ENCODE results near the gene SFMBT2.

The SFMBT2 gene

DNA sequence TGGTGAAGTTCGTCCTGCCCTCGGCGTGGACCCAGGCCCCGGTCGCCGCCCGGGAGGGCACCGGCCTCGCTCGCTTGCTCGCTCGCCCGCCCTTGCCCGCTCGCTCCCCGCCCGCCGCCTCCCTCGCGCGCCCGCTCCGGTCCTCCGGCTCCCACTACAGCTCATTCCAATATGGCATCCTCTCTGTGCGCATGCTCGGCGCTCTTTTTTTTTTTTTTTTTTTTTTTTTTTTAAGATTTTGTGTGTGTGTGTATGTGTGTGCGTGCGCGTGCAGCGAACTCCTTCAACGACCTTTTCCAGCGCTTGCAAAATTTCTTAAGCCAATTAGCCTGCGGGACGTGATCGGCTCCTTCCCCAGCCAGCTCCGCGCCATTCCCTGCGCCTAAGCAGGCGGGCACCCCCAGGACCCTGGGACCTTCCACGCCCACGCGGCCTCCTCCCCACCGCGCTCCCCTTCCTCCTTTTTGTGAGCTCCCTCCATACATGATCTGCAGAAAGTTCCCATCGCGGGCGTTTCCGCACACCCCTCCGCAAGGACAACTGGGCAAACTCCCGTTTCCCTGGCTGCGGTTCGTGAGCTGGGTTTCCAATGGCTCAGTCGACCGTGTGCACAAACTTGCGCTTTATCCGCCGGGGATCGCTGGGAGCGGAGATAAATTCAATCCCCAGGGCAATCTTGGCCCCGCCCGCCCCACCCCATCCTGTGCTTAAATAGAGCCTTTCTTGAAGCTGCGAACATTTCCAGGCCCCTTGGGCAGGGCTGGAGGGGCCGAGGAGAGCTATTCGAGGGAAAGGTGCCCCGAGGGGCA lies at the start of gene SFMBT2:
Gene SFMBT2 (minus strand): TSS at position 173 of the 809 bp plus-strand sequence. CDS start 29,136 bp downstream, outside the sequence.
- peak; percentile 56 for DNase-seq (ENCODE audit: low read depth)

DNA sequence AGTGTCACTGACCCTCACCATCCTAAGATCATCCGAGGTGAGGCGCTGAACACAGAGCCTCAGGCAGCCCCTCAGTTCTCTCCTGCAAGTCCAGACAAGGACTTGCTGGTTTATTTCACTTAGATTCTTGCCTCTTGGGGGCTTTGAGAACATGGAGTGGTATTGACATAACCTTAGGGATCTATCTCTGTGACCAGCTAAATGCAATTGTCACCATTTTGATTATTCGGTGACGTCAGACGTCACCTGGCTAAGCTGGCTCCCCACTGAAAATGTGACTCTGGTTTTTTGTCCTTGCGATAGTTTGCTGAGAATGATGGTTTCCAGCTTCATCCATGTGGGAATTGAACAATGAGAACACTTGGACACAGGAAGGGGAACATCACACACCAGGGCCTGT lies 49.2 kb upstream of the SFMBT2 start:
- no peak for DNase-seq (ENCODE audit: low read depth)

DNA sequence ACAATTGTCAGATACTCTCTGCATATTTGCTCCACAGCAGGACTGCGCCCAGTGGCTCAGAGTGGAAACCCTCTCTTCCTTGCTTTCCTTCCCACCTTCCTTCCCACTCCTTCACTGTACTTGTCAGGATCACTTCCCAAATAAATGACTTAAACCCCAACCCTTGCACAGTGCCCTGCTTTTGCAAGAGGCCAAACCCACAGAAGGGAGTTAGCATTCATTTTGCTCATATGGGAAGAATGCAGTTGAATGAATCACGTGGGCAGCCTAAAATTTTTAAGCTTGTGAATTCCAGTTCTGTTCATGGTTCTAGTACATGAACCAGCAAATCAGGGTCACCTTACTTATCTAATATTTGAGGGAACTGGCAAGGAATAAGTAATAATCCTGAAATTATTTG lies 47.7 kb upstream of the SFMBT2 start:
- DNase-seq (ENCODE audit: low read depth), result no peak

DNA sequence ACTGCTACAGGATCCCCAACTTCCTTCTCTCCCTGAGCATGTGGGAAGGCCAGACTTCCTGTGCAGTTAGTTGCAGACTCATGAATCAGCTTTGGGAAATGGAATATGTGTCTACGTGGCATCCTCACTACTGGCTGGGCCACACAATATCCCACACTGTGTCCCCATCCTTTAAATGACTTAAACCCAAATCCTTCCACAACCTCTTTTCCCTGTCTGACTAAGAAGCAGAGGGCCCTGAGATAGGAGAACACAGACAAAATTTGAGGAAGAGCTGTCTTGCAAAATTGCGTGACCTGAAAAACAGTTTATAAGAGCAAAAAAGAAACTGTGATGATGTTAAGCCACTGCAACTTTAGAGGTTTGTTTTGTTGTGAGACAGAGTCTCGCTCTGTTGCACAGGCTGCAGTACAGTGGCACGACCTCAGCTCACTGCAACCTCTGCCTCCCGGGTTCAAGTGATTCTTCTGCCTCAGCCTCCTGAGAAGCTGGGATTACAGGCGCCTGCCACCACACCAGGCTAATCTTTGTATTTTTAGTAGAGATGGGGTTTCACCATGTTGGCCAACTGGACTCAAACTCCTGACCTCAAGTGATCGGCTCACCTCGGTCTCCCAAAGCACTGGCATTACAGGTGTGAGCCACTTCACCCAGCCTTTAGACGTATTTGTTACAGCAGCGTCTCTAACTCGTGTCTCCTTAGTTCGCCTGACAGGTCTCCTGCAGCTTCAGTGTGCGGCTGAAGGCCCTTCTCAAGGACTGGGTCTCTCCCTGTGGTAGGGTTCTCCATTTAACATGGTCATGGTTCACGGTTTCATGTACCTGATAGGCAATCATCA lies 46.9 kb upstream of the SFMBT2 start:
- DNase-seq (ENCODE audit: low read depth), result no peak

DNA sequence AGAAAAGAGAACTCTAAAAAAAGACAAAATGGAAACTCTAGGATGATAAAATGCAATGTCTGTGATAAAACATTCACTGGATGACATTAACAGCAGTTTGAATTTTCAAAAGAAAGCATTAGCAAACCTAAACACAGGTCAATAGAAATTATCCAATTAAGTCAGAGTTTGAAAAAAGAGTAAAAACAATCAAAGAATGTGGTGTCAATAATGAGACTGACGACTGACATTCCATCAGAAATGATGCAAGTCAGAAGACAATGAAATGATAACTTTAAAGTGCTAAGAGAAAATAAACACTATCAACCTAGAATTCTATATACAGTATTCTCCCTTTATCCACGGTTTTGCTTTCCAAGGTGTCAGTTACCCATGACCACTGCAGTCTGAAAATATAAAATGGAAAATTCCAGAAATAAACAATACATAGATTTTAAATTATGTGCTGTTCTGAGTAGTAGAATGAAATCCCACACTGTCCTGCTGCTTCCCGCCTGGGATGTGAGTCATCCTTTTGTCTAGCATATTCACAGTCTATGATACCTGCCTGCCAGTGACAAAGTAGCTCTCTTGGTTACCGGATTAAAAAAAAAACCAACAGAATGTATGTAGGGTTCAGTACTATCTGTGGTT lies 38.3 kb upstream of the SFMBT2 start:
- no peak for DNase-seq (ENCODE audit: low read depth)

DNA sequence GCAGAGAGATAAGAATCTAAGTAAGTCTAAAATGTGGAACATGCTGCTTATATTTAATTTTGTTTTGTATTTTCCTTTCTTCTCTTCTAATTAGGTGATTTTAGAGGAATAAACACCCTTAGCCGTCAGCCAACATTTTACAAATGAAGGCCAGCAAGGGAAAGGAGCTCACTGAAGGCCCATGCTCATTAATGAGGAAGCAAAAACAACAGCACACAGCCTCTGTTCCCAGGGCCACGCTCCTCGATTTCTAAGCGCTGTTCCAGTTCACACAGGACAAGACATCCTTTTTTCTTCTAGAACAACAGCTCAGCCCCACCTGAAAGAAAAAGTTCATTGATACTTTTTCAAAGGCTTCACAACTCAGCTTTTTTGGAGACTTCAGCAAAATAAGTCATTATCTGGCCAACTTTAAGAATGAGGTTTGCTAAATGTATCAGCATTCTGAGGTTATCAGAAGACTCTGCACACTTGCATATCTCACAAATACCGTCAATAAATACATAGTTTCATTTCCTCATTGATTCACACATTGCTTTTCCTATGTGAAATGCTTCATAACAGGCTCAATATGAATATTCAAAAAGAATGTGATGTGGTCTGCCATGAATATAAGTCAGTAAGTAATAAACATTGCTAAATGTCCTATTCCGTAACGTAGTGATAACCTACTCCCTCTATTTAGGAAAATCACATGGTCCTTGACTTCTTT lies 34.8 kb upstream of the SFMBT2 start:
- DNase-seq (ENCODE audit: low read depth), result no peak

DNA sequence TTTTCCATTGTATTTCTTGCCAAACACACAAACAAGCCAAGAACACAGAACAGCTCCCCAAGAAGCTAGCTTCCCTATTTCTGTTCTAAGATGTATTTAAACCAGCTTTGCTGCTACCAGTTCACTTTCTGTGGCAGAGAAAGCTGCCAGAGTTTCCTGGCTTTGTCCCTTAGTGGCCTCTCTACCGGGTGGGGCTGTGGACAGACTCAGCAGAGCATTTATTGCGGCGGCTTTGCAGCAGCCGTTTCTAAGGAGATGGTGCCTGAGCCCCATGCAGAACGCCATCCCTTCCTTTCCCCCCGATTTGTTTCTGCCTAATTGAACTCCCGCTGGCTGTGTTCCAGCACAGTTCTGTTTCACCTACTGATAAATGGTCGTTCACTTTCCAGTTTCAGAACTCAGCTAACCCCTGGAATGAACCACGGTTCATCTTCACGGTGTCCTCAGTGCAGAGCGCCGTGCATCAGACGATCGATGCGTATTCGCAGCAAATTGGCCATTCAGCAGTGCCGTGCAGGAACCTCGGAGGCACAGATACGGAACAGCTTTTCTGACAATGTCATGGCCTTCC lies 33.8 kb upstream of the SFMBT2 start:
- DNase-seq (ENCODE audit: low read depth), result no peak

DNA sequence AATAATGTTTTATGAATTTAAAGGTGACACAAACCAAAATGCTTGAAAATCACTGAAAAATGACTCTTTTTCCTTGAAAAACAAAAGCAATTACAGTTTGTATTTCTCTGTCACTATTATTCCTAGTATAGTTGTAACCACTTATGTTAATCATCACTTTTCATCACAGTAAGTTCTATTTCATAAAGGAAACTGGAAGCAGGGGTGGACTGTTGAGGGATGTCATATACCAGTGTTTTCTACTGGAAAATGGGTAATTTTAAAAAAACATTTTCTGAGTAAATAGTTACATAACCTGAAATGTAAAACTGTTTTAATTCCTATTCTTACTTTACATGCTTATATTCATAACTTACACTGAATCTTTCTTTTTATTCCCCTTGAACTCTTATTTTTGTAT lies 32.2 kb upstream of the SFMBT2 start:
- DNase-seq (ENCODE audit: low read depth), result no peak

DNA sequence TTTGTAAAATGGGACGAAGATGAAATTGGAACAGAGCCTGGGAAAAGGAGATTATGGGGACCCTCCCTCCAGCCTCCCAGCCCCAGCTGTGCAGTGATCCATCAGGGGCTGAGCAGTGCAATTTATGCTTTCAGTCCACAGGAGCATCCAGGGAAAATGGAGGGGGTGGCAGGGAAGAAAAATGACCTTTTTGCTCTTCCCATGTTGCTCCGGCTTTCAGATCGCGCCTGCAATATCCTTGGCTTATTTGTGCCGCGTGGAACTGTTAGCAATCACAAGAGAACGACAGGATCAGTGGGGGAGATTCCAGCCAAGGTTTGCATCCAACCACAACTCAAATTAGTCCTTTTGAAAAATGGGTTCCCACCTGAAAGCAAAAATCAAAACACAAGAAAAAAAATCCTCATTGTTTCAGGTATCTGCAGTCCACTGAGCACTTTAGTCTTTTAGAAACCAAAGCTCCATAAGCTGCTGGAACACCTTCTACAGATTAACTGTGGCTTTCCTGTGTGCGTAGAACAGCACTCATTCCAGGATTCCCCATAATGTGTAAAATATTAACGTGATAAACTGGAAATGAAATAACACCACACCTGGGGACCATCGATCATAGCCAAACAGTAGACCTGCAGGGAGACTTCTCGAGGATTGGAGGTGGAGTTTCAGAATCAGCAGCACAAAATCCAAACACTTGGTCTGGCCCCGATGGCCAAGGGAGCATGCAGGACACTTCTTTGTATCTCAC lies 30.7 kb upstream of the SFMBT2 start:
- no peak for DNase-seq (ENCODE audit: low read depth)

DNA sequence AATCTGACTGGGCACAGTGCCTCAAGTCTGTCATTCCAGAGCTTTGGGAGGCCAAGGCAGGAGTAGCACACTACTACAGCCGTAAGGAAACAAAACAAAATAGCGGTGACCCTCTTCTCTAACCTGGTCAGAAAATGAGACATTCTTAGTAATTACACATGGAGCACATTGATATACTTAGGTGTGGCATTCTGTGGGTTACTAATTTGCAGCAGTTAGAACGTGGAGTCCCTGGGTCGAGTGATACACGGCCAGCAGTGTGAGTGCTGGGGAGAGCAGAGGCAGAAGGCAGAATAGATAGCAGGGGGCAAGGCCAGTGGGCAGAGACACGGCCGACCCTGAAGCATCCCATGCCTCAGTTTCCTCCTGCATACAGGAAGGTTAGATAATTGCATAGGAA lies 28.9 kb upstream of the SFMBT2 start:
- no peak for DNase-seq (ENCODE audit: low read depth)

DNA sequence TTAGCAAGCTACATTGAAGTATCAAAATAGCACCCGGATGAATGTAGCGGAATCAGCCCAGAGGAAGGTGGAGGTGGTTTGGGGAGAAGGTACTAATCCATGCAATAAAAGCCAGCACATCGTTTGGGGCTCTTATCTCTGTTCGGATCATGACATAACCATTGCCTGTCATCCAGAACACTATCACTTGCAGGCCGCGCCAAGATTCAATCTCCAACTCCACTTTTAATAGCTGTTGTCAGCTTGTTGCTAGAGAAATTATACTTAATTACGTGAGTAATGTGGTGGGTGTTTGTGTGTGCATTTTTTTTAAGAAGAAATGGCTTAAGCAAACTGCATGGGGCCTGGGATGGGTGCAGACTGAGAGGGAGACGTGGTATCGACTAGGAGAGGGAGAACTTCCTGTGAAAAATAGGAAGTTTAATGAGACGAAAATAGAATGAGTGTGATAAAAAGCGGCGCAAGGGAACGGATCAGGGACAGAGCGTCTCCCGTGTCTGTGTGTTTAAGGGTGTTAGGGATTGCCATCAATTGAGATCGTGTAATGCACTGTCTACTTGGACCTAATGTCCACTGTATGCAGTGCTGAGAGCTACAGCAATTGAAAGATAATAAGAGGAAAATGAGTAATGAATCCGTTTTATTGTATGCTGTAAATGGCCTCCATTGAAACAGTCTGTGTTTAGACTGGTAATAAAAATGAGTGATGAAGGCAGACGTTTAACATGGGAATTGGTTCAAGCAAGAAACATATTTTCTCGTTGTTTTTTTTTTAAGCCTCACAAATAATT lies 27.6 kb upstream of the SFMBT2 start:
- no peak for DNase-seq (ENCODE audit: low read depth)

DNA sequence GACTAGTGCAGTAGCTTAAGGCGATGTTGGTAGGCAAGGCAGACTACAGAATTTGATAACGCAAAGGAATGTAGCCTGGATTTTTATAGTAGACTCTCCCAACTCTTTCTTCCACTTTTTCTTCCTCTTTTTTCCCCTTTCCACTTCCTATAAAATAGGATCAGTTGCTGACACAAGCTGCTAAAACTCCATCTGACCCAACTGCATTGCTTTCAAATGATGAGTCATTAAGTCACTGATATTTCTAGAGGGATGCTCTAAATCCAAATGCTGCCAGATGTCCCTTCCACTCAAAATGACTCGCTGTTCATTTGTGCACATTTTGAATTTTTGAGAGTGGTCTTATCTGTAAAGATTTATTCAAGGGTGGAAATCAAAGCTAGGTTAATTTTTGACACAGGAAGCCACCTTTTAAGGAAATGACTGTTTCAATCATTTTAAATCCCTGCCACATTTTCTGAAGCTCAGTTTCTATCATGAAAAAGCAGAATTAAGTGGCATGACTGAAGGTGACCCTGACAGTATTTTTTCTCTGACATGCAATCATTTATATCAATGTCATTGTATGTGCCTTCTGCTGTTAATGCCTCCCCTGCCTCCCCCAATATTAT lies 25.8 kb upstream of the SFMBT2 start:
- DNase-seq (ENCODE audit: low read depth), result no peak

DNA sequence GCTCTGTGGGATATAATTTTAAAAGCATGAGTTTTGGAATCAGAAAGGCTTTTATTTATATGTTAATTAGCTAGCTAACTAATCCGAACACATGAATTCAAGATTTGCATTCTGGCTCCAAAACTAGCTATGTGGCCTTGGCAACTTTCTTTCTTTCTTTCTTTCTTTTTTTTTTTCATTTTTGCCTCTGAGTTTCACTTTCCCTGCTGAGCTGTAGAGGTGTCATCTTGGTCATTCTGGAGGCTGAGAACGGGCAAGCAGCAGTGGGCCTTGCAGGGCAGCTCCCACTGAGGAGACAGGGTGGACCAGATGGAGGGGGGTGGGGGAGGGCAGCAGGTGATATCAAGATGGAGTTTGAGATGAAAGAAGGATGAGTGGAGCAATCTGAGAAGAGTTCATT lies 24.8 kb upstream of the SFMBT2 start:
- no peak for DNase-seq (ENCODE audit: low read depth)

DNA sequence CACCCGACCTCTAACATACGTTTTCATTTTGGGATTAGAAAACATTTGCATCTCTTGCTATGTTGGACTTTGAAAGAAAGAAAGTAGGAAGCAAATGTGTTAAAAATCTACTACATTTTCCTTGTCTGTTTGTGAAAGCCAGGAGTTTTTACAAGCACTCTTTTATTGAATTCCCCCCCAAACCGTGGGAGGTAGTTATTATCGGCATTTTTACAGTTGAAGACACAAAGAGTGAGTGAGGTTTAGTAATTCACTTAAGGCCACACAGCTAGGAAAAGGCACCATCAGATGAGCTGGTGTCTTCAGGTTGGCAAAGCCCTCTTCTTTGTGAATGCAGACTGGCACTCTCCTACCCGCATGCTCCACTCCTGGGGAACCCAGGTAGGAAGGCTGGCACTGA lies 23.5 kb upstream of the SFMBT2 start:
- no peak for DNase-seq (ENCODE audit: low read depth)

DNA sequence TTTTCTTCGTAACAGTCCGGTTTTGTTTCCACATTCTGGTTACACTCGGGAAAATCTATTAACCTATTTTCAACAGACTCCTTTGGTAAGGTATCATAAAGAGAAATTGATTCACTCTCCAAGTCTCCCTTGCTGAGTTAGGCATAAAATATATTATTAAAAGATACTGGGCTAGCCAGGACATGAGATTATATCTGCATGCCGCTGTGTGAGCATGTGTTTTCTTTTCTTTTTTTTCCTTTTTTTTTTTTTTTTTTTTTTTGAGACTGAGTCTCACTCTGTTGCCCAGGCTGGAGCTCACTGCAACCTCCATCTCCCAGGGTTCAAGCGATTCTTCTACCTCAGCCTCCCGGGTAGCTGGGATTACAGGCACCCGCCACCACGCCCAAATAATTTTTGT lies 23.0 kb upstream of the SFMBT2 start:
- no peak for DNase-seq (ENCODE audit: low read depth)

DNA sequence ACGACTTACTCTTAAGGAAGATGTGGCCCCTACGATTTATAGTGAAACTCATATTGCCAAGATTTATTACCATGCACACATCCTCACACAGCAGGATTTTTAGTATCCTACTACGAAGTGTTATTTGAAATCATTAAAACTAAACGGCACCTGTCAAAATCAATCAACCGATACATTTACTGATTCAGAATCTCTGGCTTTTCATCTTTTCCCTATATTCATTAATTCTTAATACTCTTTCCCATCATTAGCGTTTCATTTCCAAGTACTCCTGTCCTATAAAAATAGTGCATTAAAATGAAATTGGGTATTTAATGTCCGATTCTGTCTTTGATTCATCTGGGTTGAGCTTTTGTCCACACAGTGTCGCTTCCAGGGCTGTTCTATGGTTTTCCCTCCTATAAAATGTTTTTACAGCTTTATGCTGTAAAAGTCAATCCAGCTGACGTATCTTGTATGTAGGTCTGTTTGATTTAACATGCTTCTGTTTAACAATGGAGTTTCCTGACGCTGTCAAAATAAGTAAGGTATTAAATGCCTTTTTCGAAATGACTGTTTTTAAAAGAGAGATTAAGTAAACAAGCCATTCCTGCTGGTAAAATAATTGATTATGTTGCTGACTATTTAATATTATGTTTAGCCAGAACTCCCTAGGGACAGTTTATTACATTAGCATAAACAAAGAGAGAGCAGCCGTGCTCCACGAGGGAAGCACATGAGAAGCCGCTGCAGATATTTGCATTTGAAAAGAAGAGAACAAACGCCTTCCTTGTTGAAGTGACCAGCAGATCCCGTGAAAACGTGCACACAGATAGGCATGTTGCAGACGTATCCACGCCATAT lies 22.3 kb upstream of the SFMBT2 start:
- DNase-seq (ENCODE audit: low read depth), result no peak

DNA sequence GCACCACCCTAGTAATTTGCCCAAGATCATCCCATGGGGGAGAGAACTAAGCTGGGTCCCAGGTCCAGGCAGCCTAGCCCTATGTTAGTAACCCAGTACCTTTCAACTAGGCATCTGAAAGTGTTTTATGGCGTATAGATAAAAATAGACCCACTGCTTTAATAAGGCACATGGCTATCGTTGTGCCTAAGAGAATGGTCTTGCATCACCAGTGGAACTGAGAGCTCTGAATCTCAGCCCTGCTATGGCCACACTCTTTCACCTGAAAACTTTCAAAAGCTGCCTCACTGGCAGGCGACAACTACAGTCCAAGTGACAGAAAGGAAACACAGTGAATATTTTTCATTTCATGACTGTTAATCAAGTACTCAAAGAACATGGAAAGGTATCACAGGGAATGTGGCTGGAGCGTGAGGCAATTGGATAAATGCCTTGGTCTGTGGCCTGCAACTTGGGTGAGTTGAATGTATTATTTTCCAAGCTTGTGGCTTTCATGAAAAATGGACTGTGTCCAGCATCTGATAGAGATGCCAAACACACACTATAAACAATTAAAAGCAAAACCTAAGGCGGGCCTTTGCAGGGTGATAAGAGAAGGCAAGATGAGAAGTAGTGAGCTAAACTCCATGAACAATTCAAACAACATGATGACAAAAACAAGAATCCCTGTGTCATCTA lies 18.0 kb upstream of the SFMBT2 start:
- no peak for DNase-seq (ENCODE audit: low read depth)

DNA sequence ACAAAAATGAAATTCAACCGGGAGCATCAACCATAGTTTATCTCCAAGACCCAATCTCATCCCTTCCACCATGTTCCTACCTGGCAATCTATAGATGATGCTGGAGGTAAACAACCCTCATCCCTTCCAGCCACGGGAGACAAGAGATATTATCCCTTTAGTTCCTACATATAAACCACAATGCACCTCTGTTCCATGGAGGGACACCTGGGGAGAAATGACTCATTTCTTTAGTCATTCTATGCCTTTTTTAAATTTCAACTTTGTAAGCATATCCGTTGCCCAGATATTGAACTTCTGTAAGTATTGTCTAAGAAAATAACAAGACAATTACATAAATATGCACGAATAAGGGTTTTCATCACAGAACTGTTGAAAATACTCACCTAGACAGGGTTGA lies 15.5 kb upstream of the SFMBT2 start:
- no peak for DNase-seq (ENCODE audit: low read depth)
